Tibial artery (tissue), 4 donors: ENCODE results near the gene PCDH9.

ENCODE experiments used
- DNase-seq, 2 donors: peaks; one replicate each; pipeline ENCODE4 v3.0.0-alpha.2; 2019
- H3K27ac ChIP-seq, 2 donors: fragments of 200-600 bp; sonication (generic) in 1 of 2; 1 replicate in 1 of 2; 2 replicates in 1 of 2; pipeline ENCODE4 v1.5.1; 2018 to 2019; ENCODE audit warnings: mild to moderate bottlenecking in 1 of 2
- H3K27me3 ChIP-seq, 2 donors: fragments of 200-600 bp; sonication (generic) in 1 of 2; one replicate each; pipeline versions ENCODE4 v1.5.1 to v1.6.0; 2016 to 2019
- H3K36me3 ChIP-seq, 3 donors: fragments of 200-600 bp; sonication (generic) in 2 of 3; one replicate each; pipeline ENCODE4 v1.5.1; 2016 to 2019; ENCODE audit warnings: mild to moderate bottlenecking in 2 of 3
- H3K4me1 ChIP-seq, 4 donors: fragments of 200-600 bp; sonication (generic) in 2 of 4; 1 replicate in 3 of 4; 2 replicates in 1 of 4; pipeline ENCODE4 v1.5.1; 2016 to 2019
- H3K4me3 ChIP-seq, 2 donors: fragments of 200-600 bp; sonication (generic) in 1 of 2; 1 replicate in 1 of 2; 2 replicates in 1 of 2; pipeline ENCODE4 v1.5.1; 2018 to 2019; ENCODE audit warnings: mild to moderate bottlenecking in 2 of 2
- H3K9me3 ChIP-seq, 3 donors: fragments of 200-600 bp; sonication (generic) in 1 of 3; one replicate each; pipeline ENCODE4 v1.5.1; 2016 to 2019
- CTCF ChIP-seq, 2 experiments: fragments of 200-600 bp in 1 of 2; fragments of 450-650 bp in 1 of 2; IDR thresholded peaks; one replicate each; pipeline ENCODE4 v1.5.1; 2017 to 2019; ENCODE audit warnings: antibody characterized with exemption in 2 of 2, mild to moderate bottlenecking in 1 of 2, moderate library complexity in 1 of 2
- intact Hi-C: fragments of 100-400 bp; cut with DNase I; formaldehyde crosslinking; loops from one replicate; pipeline ENCODE4 v1.15.0; 2023; ENCODE audit warnings: low total_unique reads

Gene PCDH9

GRCh38 chr13:67048084-67048820, 181.9 kb downstream of the PCDH9 start:
- no peaks in the 10 kb centered on the region for H3K4me1 ChIP-seq
- no peak for DNase-seq
- no peaks in the 10 kb centered on the region for H3K27me3 ChIP-seq
- H3K27ac ChIP-seq: no peak overlapping the region
- intact Hi-C loops: no loop called here
- H3K4me3 ChIP-seq: no peak overlapping the region
- H3K36me3 ChIP-seq: no peaks in the 10 kb centered on the region
- TF ChIP-seq CTCF (IDR thresholded peaks at IDR 0.05): no peak
- no peaks in the 10 kb centered on the region for H3K9me3 ChIP-seq

GRCh38 chr13:67045357-67045756, 184.8 kb downstream of the PCDH9 start:
- intact Hi-C loops: no loop called here
- DNase-seq: no peak
- H3K27me3 ChIP-seq: no peaks in the 10 kb centered on the region
- no peak overlapping the region for H3K4me3 ChIP-seq
- no peaks in the 10 kb centered on the region for H3K9me3 ChIP-seq
- no peak overlapping the region for H3K27ac ChIP-seq
- TF ChIP-seq CTCF (IDR thresholded peaks at IDR 0.05): no peak
- no peaks in the 10 kb centered on the region for H3K4me1 ChIP-seq
- no peaks in the 10 kb centered on the region for H3K36me3 ChIP-seq

GRCh38 chr13:67043901-67044300, 186.2 kb downstream of the PCDH9 start:
- Histone ChIP-seq H3K4me3 (no peak overlapping the region), H3K36me3 (no peaks in the 10 kb centered on the region), H3K9me3 (no peaks in the 10 kb centered on the region), H3K4me1 (no peaks in the 10 kb centered on the region), H3K27me3 (no peaks in the 10 kb centered on the region), H3K27ac (no peak overlapping the region)
- TF ChIP-seq CTCF (IDR thresholded peaks at IDR 0.05): no peak
- DNase-seq: no peak
- intact Hi-C loops: no loop called here

- no peaks in the 10 kb centered on the region for H3K36me3 ChIP-seq
- no peak overlapping the region for H3K4me3 ChIP-seq
- no peaks in the 10 kb centered on the region for H3K9me3 ChIP-seq
- no peaks in the 10 kb centered on the region for H3K27me3 ChIP-seq
- no peak overlapping the region for H3K27ac ChIP-seq
- intact Hi-C loops: no loop called here
- no peaks in the 10 kb centered on the region for H3K4me1 ChIP-seq
- DNase-seq: no peak
- TF ChIP-seq CTCF (IDR thresholded peaks at IDR 0.05): no peak
Measured at GRCh38 chr13:67042556-67042955, 187.6 kb downstream of the PCDH9 start.

- H3K9me3 ChIP-seq: no peaks in the 10 kb centered on the region
- H3K4me3 ChIP-seq: no peak overlapping the region
- H3K4me1 ChIP-seq: no peaks in the 10 kb centered on the region
- no peak overlapping the region for H3K27ac ChIP-seq
- H3K27me3 ChIP-seq: no peaks in the 10 kb centered on the region
- DNase-seq: no peak
- intact Hi-C loops: no loop called here
- TF ChIP-seq CTCF (IDR thresholded peaks at IDR 0.05): no peak
- no peaks in the 10 kb centered on the region for H3K36me3 ChIP-seq
Measured at GRCh38 chr13:67036699-67037457, 193.3 kb downstream of the PCDH9 start.
